Measurements from ENCODE around the gene SFTPA2.
"Not testable (repeated sequence)": the region's sequence is repeated elsewhere in the genome, so short reads cannot be mapped to it uniquely, and the experiment has no call there.

The SFTPA2 gene

GRCh38 chr10:79533142-79533902 is 26.9 kb downstream of the SFTPA2 start:
- H3K4me3 ChIP-seq (ENCODE audit: low read depth, low read length) = not testable (repeated sequence)
- DNase-seq (ENCODE audit: low read depth) = peak; percentile 14

- not testable (repeated sequence) for H3K4me3 ChIP-seq (ENCODE audit: low read depth, low read length); DNase-seq (ENCODE audit: low read depth)
Measured at GRCh38 chr10:79528261-79528660, 31.9 kb downstream of the SFTPA2 start.

DNA sequence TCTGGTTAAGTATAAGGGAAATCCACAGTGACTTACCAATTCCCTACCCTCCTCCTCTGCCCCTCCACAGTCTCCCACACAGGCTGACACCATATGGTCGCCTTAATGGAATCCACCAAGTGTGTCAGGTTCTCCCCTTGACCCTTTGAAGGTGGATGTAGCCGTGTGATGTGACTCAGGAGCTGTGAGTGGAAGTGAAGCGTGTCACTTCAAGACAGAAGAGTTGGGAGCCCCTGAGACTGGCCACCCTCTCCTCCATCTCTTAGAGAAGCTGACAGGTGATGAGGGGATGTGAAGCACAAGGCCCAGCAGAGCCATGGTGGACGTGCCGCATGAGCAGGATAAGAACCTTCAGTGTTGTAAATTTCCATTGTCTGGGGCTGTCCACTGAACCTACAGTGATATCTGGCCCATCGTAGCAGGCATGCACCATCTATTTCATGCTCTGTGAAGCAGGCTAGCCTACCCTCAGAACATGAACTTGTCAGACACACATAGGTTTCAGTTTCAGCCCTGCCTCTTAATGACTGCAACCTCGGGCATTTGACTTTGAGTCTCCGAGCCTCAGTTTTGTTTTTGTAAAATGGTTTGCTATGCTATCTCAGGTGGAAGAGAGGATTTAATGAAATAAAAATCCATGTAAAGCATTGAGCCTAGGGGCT is 35.0 kb downstream of the SFTPA2 start:
- not testable (repeated sequence) for H3K4me3 ChIP-seq (ENCODE audit: low read depth, low read length); DNase-seq (ENCODE audit: low read depth)

- DNase-seq (ENCODE audit: low read depth); H3K4me3 ChIP-seq (ENCODE audit: low read depth, low read length): not testable (repeated sequence)
Measured at GRCh38 chr10:79523157-79523853, 36.9 kb downstream of the SFTPA2 start.

DNA sequence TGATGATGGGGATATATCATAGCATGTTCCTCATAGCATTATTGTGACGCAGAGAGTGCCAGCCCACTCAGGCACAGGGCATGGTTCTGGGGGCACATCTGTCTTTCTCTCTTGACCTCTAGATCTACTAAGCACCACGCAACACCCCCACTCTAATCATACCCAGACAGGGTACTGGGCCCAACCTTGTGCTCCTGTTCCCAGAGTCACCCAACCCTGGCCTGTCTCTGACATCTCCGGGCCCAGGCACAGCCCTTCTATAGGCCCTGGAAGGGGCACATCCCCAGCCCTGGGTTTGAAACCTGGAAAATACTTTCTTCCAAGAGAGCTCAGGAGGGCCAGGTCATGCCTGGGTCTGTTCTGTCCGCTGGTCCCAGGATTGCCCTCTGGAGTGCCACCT is 37.7 kb downstream of the SFTPA2 start:
- H3K4me3 ChIP-seq (ENCODE audit: low read depth, low read length); DNase-seq (ENCODE audit: low read depth): not testable (repeated sequence)

GRCh38 chr10:79521751-79522150 is 38.5 kb downstream of the SFTPA2 start:
- not testable (repeated sequence) for DNase-seq (ENCODE audit: low read depth); H3K4me3 ChIP-seq (ENCODE audit: low read depth, low read length)

- not testable (repeated sequence) for H3K4me3 ChIP-seq (ENCODE audit: low read depth, low read length); DNase-seq (ENCODE audit: low read depth)
Measured at GRCh38 chr10:79517567-79517966, 42.6 kb downstream of the SFTPA2 start.

DNA sequence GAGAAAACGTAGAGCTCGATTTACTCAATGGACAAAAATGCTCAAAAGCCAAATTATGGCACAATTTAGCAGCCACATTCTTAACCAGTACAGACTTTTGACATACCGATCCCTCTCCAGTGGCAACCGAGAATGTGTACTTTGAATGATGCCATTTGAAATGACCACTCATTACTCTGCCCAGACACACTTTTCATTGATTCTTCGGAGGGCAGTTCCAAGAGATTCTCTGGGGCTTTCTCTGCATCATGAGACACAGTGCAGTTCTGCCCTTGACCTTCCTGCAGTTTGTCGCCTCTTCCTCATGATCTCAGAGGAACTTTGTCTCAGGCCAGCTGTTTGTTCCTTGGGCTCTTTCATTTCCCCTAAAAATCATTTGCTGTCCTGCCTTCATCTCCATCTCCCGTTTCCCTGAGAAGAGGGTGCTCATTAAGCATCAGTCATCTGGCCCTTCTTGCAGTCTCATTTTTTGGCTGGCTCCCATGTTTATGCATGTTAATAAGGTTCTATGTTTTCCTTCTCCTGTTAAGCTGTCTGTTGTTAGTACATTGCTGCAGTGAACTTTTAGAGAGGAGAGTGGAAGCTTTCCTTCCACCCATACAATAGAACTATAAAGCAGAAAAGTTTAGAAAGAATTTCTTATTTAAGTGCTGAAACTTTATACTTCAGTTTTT is 43.5 kb downstream of the SFTPA2 start:
- DNase-seq (ENCODE audit: low read depth); H3K4me3 ChIP-seq (ENCODE audit: low read depth, low read length): not testable (repeated sequence)

- not testable (repeated sequence) for DNase-seq (ENCODE audit: low read depth); H3K4me3 ChIP-seq (ENCODE audit: low read depth, low read length)
Measured at GRCh38 chr10:79511891-79512583, 48.2 kb downstream of the SFTPA2 start, which contains the start of gene EIF5AL1. Gene EIF5AL1 (plus strand): TSS chr10:79512533. CDS start chr10:79512650, 117 bp downstream.

DNA sequence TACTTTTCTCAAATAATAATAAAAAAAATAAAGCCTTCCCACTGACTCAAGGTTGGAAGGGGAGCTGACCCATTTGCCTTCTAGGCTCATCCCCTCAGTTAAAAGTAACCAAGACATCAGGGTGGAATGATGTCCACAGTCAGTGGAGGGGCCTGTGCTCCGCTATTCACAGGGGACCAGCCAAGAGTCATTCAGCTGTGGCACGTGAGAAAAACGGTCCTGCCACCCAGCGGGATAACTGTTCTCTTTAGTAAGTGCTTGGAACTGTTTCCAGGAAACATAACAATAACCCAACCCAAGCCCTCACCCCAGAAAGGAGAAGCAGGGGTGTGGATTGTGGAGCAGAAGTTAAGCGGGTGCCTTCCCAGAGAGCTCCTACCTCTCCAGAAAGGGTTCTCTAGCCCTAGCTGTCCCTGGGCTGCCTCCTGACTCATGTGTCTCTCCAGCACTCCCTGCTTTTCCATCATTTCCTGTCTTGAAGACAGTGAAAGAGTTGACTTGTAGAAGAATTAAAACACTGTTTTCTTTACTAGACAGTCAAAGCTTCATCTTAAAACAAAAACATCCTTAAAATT is 50.2 kb downstream of the SFTPA2 start:
- H3K4me3 ChIP-seq (ENCODE audit: low read depth, low read length); DNase-seq (ENCODE audit: low read depth): not testable (repeated sequence)

DNA sequence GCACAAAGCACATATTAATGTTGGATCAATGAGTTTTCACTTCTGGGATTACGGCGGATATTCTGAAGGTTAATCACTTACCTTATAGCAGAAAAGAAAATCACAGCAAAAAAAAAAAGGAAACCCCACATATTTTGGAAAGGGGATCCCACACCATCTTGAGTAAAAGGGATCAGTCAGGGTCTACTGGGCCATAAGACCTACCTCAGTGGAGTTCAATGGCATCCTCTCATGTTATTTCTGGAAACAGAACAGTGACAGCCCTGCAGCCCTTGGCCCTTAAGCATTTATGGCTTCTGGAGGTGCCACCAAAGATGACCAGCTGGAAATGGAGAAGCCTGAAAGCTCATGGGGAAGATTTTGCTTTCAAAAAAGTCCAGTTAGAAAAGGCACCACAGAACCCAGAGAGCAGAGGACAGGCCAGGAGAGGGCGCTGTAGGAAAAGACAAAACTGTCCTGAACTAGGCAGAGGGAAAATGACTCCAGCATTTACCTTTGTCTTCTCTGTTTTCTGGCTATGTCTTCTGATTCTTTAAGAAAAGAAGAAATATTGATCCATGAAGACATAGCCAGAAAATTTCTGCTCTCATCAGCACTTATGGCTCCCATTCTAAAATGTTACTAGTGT is 50.8 kb downstream of the SFTPA2 start:
- not testable (repeated sequence) for DNase-seq (ENCODE audit: low read depth)

GRCh38 chr10:79508245-79508644 is 52.0 kb downstream of the SFTPA2 start:
- DNase-seq (ENCODE audit: low read depth); H3K4me3 ChIP-seq (ENCODE audit: low read depth, low read length): not testable (repeated sequence)

More for the DNA sequence above, 50.8 kb downstream of the SFTPA2 start:
- H3K4me3 ChIP-seq (ENCODE audit: low read depth, low read length) = not testable (repeated sequence)

All from choroid plexus epithelial cell (primary cell).